HG03460 (cell line): Measurements from ENCODE around the gene SORCS2.

Source experiments
- ATAC-seq: cut with Tn5 transposase; IDR thresholded peaks from one replicate; pipeline ENCODE4 v1.9.1; 2021; ENCODE audit not compliant: unreplicated experiment

Gene SORCS2

DNA sequence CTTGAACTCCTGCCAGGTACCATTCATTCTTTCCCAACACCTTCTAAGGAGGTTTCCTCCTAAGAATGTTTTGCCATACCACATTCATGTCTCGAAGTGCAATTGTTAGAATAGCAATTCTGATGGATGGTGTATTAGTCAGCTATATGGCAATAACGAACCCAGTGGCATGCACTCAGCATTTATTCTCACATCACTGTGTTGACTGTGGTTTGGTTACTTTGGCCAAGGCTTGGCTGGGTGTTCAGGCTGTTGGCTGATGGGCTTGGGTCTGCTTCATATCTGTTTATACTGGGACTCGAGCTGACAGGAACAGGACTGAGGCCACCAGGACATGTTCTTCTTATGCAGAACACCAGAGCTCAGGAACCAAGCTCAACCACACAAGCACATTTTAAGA is 210.7 kb downstream of the SORCS2 start:
- no peak for ATAC-seq

DNA sequence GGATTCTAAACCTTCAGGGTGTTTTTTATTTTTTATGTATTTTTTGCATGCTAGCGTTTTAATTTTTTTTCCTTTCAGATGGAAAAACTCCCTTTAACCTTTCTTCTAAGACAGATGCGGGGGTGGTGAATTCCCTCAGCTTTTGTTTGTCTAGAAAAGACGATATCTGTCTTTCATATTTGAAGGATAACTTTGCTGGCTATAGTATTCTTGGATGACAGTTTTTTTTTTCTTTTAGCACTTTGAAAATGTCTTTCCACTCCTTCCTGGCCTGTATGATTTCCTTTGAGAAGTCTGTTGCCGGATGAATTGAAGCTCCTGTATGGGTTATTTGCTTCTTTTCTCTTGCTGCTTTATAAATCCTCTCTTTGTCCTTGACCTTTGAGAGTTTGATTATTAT is 215.8 kb downstream of the SORCS2 start:
- no peak for ATAC-seq

DNA sequence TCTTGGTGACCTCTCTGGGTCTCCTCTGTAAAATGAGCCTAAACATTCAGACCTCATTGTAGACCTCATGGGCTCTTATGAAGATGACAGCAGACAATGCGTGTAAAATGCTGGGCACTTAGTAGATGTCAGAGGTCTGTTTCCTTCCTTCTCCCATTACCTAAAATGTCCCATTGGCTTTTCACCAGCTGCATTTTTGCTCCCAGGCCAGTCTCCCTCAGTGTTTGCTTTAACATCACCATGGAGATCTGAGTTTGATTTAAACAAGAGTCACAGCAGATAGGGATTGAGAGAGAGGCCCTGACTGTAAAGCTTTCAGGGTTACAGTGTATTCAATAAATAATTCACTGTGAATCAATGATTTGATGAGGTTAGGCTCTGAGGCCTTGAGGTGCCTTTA is 218.1 kb downstream of the SORCS2 start:
- no peak for ATAC-seq

GRCh38 chr4:7411491-7411890 is 219.2 kb downstream of the SORCS2 start:
- ATAC-seq, result no peak

GRCh38 chr4:7411896-7412553 is 219.7 kb downstream of the SORCS2 start:
- ATAC-seq, result no peak

DNA sequence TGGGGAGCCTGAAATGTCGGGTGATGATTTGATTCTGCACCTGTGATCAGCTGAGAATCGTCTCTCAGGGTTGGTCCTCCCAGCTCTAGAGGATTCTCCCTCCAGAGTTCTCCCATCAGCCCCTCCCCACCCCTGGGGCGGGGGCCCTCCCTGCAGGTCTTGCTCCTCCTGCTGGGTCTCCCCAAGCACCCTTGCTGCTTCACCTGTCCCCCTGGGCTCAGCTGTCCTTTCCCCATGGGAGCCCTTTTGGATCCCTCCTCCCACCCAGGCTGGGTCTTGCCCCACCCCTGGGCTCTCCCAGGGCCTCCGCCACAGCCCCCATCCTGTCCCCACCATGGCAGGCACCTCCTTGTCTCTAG is 220.2 kb downstream of the SORCS2 start:
- ATAC-seq, result no peak

DNA sequence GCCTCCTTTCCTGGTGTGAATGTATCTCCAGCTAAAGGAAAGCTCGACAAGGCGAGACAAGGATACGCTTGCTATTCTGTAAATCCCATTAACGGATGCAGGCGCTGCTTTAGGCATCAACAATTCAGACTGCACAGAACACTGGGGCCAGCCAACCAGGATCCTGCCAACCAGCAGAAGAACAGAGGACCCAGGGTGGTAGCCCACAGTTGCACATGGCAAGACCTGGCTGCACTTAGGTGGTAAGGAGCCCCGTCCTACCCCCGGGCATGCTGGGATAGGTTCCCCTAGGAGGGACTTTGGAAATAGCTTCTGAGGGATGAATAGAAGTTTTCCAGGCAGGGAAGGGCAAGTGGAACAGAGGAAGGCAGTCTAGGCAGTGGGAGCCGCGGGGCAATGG is 221.7 kb downstream of the SORCS2 start:
- ATAC-seq, result no peak

- ATAC-seq, result no peak
Observed at GRCh38 chr4:7414736-7415510, 222.6 kb downstream of the SORCS2 start.

DNA sequence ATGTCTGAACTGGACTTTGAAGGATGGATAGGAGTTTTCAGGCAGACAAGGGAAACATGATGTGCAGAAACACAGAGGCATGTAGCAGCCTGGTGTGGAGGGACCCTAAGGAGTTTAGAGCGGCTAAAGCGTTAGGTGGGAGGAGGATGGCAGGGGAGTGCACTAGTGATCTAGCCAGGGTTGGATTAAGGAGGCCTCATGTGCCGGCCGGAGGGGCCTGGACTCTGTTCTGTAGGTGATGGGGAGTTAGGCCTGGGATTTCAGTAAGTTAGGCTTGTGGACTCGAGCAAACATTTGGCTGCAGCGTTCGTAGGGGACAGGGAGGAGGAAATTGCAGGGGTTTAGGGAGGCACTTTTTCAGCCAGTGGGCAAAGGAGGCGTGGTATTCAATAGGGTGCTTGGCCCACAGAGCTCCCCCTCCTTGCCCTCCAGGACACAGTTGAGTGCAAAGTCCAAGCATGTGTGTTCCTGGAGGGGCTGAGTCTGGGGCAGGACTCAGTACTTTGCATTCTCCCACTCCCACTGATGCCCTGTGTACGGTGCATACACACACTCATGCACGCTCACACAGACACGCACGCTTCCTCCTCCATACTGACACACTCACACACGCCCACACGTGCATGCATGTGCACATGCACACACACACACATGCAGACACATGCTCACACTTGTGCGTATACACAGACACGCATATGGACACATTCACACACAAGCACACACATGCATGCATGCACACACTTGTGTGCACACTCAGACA is 223.8 kb downstream of the SORCS2 start:
- no peak for ATAC-seq

DNA sequence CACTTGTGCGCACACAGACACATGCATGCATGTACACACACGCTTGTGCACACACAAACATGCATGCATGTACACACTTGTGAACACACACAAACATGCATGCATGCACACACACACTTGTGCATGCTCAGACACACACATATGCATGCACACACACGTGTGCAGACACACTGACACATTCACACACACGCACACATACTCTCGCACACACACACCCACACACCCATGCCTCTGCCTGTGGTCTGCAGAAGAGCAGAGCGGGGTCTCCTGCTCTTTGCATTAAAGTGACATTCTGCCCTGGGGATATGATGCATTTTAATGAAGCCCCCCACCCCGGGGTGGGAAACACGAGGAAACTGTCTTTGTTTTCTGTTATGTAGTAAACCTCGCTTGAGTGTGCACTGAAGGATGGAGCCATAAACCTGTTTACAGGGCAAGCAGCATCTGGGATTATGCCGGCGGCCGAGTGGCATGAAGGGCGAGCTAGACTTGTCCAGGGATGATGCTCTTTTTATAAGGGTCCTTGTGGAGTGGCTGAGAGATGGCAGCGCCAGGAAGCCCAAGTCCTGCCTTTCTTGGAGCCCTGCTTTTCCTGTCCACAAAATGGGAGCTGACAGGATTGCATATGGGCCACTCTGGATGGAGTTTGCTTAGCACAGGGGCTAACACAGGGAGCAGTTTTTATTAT is 224.6 kb downstream of the SORCS2 start:
- ATAC-seq, result no peak

- no peak for ATAC-seq
Observed at GRCh38 chr4:7417639-7418038, 225.3 kb downstream of the SORCS2 start.

DNA sequence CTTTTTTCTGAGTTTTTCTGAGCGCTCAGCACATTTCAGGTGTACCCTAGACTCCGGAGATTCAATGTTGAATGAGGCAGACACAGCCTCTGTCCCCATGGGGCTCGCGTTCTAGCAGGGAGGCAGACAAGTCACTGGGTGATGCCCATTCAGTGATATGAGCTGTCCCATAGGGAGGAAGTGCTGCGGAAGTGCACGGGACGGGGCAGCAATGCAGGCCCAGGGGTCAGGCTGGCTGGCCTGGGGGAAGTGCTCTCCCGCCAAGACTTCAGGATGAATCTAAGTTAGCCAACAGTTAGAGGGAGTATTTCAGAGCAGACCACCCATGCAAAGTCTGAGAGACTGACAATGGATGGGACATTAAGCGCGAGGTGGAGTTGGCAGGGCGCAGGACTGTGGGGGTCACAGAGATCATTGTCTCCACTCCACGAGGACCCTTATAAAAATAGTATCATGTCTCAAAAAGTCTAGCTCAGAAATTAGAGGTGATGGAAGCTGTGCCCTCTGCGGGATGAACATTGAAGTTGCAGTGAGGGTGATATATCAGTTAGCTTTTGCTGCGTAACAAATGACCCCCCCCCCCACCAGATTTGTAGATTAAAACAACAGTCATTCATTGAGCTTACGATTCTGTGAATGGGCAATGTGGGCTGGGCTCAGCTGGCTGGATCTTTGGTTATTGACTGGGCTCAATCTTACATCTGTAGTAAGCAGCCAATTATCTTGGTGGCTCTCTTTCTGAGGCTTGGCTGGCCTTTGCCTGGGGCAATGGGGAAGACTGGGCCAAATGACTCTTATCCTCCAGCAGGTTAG is 226.0 kb downstream of the SORCS2 start:
- no peak for ATAC-seq

DNA sequence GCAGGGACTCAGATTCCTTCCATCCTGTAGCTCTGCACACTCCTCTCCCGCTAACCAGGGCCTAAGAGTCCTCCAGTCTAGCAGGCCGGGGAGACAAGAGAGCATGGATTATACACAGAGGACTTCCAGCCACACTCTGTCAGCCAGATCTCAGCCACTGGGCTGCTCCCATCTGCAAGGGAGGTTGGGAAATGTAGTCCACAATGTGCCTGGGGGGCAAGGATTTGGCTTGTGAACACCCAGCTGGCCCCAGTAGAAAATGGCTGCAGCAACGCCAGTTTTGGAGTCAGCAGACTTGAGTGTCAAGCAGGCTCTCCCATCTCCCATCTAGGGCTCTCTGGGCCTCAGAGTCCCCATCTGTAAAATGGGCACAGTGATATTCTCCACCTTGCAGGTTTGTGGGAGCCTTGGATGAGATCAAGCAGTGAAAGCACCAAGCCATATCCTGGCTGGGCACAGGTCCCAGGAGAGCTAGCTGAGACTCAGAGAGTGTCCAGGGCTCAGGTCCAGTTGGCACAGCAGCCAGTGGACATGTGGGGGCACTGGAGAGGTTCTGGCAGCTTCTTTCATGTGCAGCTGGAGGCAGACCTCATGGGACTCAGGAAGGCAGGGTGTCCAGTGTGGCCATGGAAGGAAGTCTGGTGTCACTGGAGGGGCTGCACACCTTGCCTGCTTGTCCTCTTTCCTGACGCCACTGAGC is 227.8 kb downstream of the SORCS2 start:
- ATAC-seq, result no peak

DNA sequence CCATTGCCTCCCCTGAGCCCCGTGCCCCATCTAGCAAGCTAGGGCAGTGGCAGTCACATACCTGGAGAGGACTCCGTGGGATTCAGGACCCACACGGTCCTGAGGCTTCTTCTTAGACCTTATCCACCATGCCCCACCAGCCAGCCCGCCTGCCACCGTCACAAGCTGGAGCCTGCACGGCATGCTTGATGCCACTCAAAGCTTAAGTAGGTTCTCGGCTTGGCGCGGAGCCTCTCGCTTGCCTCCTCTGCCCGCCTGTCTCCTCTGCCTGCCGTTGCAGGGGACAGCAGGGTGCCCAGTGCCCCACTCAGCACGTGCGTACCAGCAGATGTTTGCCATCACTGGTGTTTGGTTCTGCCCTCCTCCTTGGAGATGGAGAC is 228.3 kb downstream of the SORCS2 start:
- no peak for ATAC-seq

GRCh38 chr4:7421356-7422150 is 229.2 kb downstream of the SORCS2 start:
- no peak for ATAC-seq

GRCh38 chr4:7422151-7422897 is 230.0 kb downstream of the SORCS2 start:
- no peak for ATAC-seq

- no peak for ATAC-seq
Observed at GRCh38 chr4:7422898-7423180, 230.5 kb downstream of the SORCS2 start.

DNA sequence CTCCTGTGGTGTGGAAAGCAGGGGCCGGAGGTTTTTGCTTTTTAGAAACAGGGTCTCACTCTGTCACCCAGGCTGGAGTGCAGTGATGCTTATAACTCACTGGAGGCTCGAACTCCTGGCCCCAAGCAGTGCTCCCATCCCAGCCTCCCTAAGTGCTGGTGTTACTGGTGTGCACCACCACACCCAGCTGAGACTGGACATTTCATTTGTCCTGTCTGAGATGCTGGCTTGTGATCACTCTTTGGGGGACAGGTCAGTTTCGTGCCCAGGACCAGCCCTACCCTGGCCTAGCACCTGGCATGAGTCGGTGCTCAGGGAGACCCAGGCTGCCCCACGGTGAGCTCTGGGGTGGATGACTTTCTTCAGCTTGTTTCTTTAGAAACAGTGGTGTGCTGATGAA is 231.1 kb downstream of the SORCS2 start:
- ATAC-seq, result no peak
